Measurements from ENCODE around the gene GUCA2A.

Gene GUCA2A

GRCh38 chr1:42165511-42166210, 1.1 kb upstream of the GUCA2A start:
- Histone ChIP-seq H3K27ac (ENCODE audit: low read depth, low read length) (no peak overlapping the region), H3K36me3 (ENCODE audit: insufficient read depth, low read length) (no peaks in the 10 kb centered on the region), H3K27me3 (ENCODE audit: control insufficient read depth in 1 of 2, insufficient read depth in 2 of 2, low read length in 2 of 2) (no peaks in the 10 kb centered on the region), H3K9me3 (ENCODE audit: low read length) (peaks cover 4% of the 10 kb centered on the region), H3K4me1 (ENCODE audit: insufficient read depth, low read length) (peaks cover 6% of the 10 kb centered on the region), H3K4me3 (ENCODE audit: low read depth in 1 of 2, low read length in 2 of 2) (no peak overlapping the region), H3K9ac (ENCODE audit: low read length) (no peak overlapping the region)

GRCh38 chr1:42163536-42164503, 725 bp downstream of the GUCA2A start:
- Histone ChIP-seq H3K9me3 (ENCODE audit: low read length) (peaks cover 17% of the 10 kb centered on the region), H3K4me1 (ENCODE audit: insufficient read depth, low read length) (peaks cover 6% of the 10 kb centered on the region), H3K4me3 (ENCODE audit: low read depth in 1 of 2, low read length in 2 of 2) (no peak overlapping the region), H3K27ac (ENCODE audit: low read depth, low read length) (no peak overlapping the region), H3K36me3 (ENCODE audit: insufficient read depth, low read length) (no peaks in the 10 kb centered on the region), H3K27me3 (ENCODE audit: control insufficient read depth in 1 of 2, insufficient read depth in 2 of 2, low read length in 2 of 2) (no peaks in the 10 kb centered on the region), H3K9ac (ENCODE audit: low read length) (no peak overlapping the region)

- no peaks in the 10 kb centered on the region for H3K36me3 ChIP-seq (ENCODE audit: insufficient read depth, low read length)
- no peak overlapping the region for H3K27ac ChIP-seq (ENCODE audit: low read depth, low read length)
- no peak overlapping the region for H3K4me3 ChIP-seq (ENCODE audit: low read depth in 1 of 2, low read length in 2 of 2)
- peaks cover 6% of the 10 kb centered on the region for H3K4me1 ChIP-seq (ENCODE audit: insufficient read depth, low read length)
- no peaks in the 10 kb centered on the region for H3K27me3 ChIP-seq (ENCODE audit: control insufficient read depth in 1 of 2, insufficient read depth in 2 of 2, low read length in 2 of 2)
- peaks cover 17% of the 10 kb centered on the region for H3K9me3 ChIP-seq (ENCODE audit: low read length)
- H3K9ac ChIP-seq (ENCODE audit: low read length), result no peak overlapping the region
These were observed 1.4 kb downstream of the GUCA2A start for GRCh38 chr1:42163114-42163513.

GRCh38 chr1:42162181-42162580, 2.4 kb downstream of the GUCA2A start:
- Histone ChIP-seq H3K4me1 (ENCODE audit: insufficient read depth, low read length) (peaks cover 6% of the 10 kb centered on the region), H3K27me3 (ENCODE audit: control insufficient read depth in 1 of 2, insufficient read depth in 2 of 2, low read length in 2 of 2) (no peaks in the 10 kb centered on the region), H3K36me3 (ENCODE audit: insufficient read depth, low read length) (no peaks in the 10 kb centered on the region), H3K4me3 (ENCODE audit: low read depth in 1 of 2, low read length in 2 of 2) (no peak overlapping the region), H3K9me3 (ENCODE audit: low read length) (peaks cover 17% of the 10 kb centered on the region), H3K27ac (ENCODE audit: low read depth, low read length) (no peak overlapping the region), H3K9ac (ENCODE audit: low read length) (no peak overlapping the region)

GRCh38 chr1:42158189-42158588, 6.4 kb downstream of the GUCA2A start:
- Histone ChIP-seq H3K36me3 (ENCODE audit: insufficient read depth, low read length) (no peaks in the 10 kb centered on the region), H3K4me1 (ENCODE audit: insufficient read depth, low read length) (no peaks in the 10 kb centered on the region), H3K9me3 (ENCODE audit: low read length) (peaks cover 17% of the 10 kb centered on the region), H3K9ac (ENCODE audit: low read length) (no peak overlapping the region), H3K4me3 (ENCODE audit: low read depth in 1 of 2, low read length in 2 of 2) (no peak overlapping the region), H3K27me3 (ENCODE audit: control insufficient read depth in 1 of 2, insufficient read depth in 2 of 2, low read length in 2 of 2) (peaks cover 0 to 3% of the 10 kb centered on the region in 2 donors), H3K27ac (ENCODE audit: low read depth, low read length) (no peak overlapping the region)

GRCh38 chr1:42157667-42158066, 6.9 kb downstream of the GUCA2A start:
- no peak overlapping the region for H3K9ac ChIP-seq (ENCODE audit: low read length)
- H3K36me3 ChIP-seq (ENCODE audit: insufficient read depth, low read length), result no peaks in the 10 kb centered on the region
- no peak overlapping the region for H3K27ac ChIP-seq (ENCODE audit: low read depth, low read length)

GRCh38 chr1:42155362-42155761, 9.2 kb downstream of the GUCA2A start:
- Histone ChIP-seq H3K9me3 (ENCODE audit: low read length) (peaks cover 9% of the 10 kb centered on the region), H3K27ac (ENCODE audit: low read depth, low read length) (no peak overlapping the region), H3K4me1 (ENCODE audit: insufficient read depth, low read length) (no peaks in the 10 kb centered on the region), H3K27me3 (ENCODE audit: control insufficient read depth in 1 of 2, insufficient read depth in 2 of 2, low read length in 2 of 2) (peaks cover 0 to 3% of the 10 kb centered on the region in 2 donors), H3K4me3 (ENCODE audit: low read depth in 1 of 2, low read length in 2 of 2) (no peak overlapping the region), H3K36me3 (ENCODE audit: insufficient read depth, low read length) (no peaks in the 10 kb centered on the region), H3K9ac (ENCODE audit: low read length) (no peak overlapping the region)

More at GRCh38 chr1:42157667-42158066, 6.9 kb downstream of the GUCA2A start:
- H3K27me3 ChIP-seq (ENCODE audit: control insufficient read depth in 1 of 2, insufficient read depth in 2 of 2, low read length in 2 of 2), result peaks cover 0 to 3% of the 10 kb centered on the region in 2 donors
- no peaks in the 10 kb centered on the region for H3K4me1 ChIP-seq (ENCODE audit: insufficient read depth, low read length)
- no peak overlapping the region for H3K4me3 ChIP-seq (ENCODE audit: low read depth in 1 of 2, low read length in 2 of 2)
- H3K9me3 ChIP-seq (ENCODE audit: low read length), result peaks cover 17% of the 10 kb centered on the region

- Histone ChIP-seq H3K9ac (ENCODE audit: low read length) (no peak overlapping the region), H3K4me3 (ENCODE audit: low read depth in 1 of 2, low read length in 2 of 2) (no peak overlapping the region), H3K4me1 (ENCODE audit: insufficient read depth, low read length) (no peaks in the 10 kb centered on the region)
These were observed 9.9 kb downstream of the GUCA2A start for GRCh38 chr1:42154685-42155084.

GRCh38 chr1:42153624-42154023, 10.9 kb downstream of the GUCA2A start:
- Histone ChIP-seq H3K27ac (ENCODE audit: low read depth, low read length) (no peak overlapping the region), H3K9ac (ENCODE audit: low read length) (no peak overlapping the region), H3K4me3 (ENCODE audit: low read depth in 1 of 2, low read length in 2 of 2) (no peak overlapping the region), H3K9me3 (ENCODE audit: low read length) (no peaks in the 10 kb centered on the region), H3K36me3 (ENCODE audit: insufficient read depth, low read length) (no peaks in the 10 kb centered on the region), H3K27me3 (ENCODE audit: control insufficient read depth in 1 of 2, insufficient read depth in 2 of 2, low read length in 2 of 2) (peaks cover 0 to 3% of the 10 kb centered on the region in 2 donors), H3K4me1 (ENCODE audit: insufficient read depth, low read length) (no peaks in the 10 kb centered on the region)

More at GRCh38 chr1:42154685-42155084, 9.9 kb downstream of the GUCA2A start:
- Histone ChIP-seq H3K36me3 (ENCODE audit: insufficient read depth, low read length) (no peaks in the 10 kb centered on the region), H3K9me3 (ENCODE audit: low read length) (peaks cover 4% of the 10 kb centered on the region), H3K27ac (ENCODE audit: low read depth, low read length) (no peak overlapping the region), H3K27me3 (ENCODE audit: control insufficient read depth in 1 of 2, insufficient read depth in 2 of 2, low read length in 2 of 2) (peaks cover 0 to 3% of the 10 kb centered on the region in 2 donors)

GRCh38 chr1:42152907-42153600, 11.5 kb downstream of the GUCA2A start, which contains the start of gene GUCA2B:
Gene GUCA2B, plus strand, starts transcription at chr1:42153410. Its CDS starts 41 bp downstream, at chr1:42153451.
- H3K27ac ChIP-seq (ENCODE audit: low read depth, low read length), result no peak within 1 kb of the TSS
- no peaks in the 10 kb centered on the region for H3K4me1 ChIP-seq (ENCODE audit: insufficient read depth, low read length)
- H3K9me3 ChIP-seq (ENCODE audit: low read length), result no peaks in the 10 kb centered on the region
- H3K4me3 ChIP-seq (ENCODE audit: low read depth in 1 of 2, low read length in 2 of 2), result no peak within 1 kb of the TSS
- no peaks in the 10 kb centered on the region for H3K36me3 ChIP-seq (ENCODE audit: insufficient read depth, low read length)
- H3K27me3 ChIP-seq (ENCODE audit: control insufficient read depth in 1 of 2, insufficient read depth in 2 of 2, low read length in 2 of 2), result peaks cover 0 to 3% of the 10 kb centered on the region in 2 donors
- no peak within 1 kb of the TSS for H3K9ac ChIP-seq (ENCODE audit: low read length)

- H3K9me3 ChIP-seq (ENCODE audit: low read length), result no peaks in the 10 kb centered on the region
- H3K27ac ChIP-seq (ENCODE audit: low read depth, low read length), result no peak overlapping the region
These were observed 12.4 kb downstream of the GUCA2A start for GRCh38 chr1:42152119-42152518.

More at GRCh38 chr1:42152119-42152518, 12.4 kb downstream of the GUCA2A start:
- Histone ChIP-seq H3K4me3 (ENCODE audit: low read depth in 1 of 2, low read length in 2 of 2) (no peak overlapping the region), H3K9ac (ENCODE audit: low read length) (no peak overlapping the region), H3K27me3 (ENCODE audit: control insufficient read depth in 1 of 2, insufficient read depth in 2 of 2, low read length in 2 of 2) (peaks cover 0 to 3% of the 10 kb centered on the region in 2 donors), H3K4me1 (ENCODE audit: insufficient read depth, low read length) (no peaks in the 10 kb centered on the region), H3K36me3 (ENCODE audit: insufficient read depth, low read length) (no peaks in the 10 kb centered on the region)
